ENCODE measurements around the gene ITPK1.

The ITPK1 gene

GRCh38 chr14:92916201-92916600 lies 199.5 kb downstream of the ITPK1 start:
- no peak for DNase-seq

DNA sequence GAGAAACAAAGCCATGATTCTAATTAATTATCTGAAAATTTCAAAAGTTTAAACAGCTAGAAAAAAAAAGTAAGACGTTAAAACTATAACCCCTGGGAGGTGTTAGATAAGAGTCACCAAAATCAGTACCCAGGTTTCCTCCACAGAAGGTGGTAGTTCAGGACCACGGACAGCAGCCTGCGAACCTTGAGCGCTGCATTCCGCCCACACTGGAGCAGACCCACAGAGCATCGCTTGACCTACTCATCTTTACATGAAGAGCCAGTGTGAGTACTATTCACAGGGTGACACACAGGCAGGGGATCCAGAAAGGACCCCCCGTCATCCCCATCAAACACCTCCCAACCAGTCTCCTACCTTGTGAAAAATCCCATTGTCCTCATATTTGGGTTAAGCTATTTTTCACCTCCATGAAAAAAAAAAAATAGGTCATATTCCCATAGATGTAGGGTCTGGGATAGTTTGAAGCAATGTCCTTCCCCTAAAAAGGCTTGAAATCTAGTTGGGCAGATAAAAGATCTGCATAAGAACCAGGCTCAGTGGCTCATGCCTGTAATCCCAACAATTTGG lies 201.6 kb downstream of the ITPK1 start:
- DNase-seq: no peak

GRCh38 chr14:92907316-92907911 lies 208.3 kb downstream of the ITPK1 start:
- DNase-seq: no peak

- no peak for DNase-seq
These were observed 208.9 kb downstream of the ITPK1 start for GRCh38 chr14:92906823-92907222.

- no peak for DNase-seq
These were observed 209.3 kb downstream of the ITPK1 start for GRCh38 chr14:92906420-92906819.

DNA sequence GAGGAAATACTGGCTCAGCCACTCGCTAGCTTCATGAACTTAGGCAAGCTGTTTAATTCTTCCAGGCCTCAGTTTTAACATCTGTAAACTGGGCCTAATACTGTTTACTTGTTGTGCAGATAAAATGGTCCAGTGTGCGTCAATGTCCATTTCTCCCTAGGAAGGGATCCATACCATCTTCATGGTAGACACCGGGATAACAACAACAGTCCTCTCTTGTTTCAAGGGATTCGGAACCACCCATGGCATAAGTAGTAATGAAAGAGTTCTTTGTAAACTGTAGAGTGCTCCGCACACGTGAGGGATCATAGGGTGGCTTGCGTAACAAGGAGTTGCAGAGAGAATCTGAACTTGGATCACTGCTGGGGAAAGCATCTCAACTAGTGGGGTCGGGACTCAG lies 210.1 kb downstream of the ITPK1 start:
- no peak for DNase-seq

GRCh38 chr14:92903359-92903758 lies 212.4 kb downstream of the ITPK1 start:
- no peak for DNase-seq

DNA sequence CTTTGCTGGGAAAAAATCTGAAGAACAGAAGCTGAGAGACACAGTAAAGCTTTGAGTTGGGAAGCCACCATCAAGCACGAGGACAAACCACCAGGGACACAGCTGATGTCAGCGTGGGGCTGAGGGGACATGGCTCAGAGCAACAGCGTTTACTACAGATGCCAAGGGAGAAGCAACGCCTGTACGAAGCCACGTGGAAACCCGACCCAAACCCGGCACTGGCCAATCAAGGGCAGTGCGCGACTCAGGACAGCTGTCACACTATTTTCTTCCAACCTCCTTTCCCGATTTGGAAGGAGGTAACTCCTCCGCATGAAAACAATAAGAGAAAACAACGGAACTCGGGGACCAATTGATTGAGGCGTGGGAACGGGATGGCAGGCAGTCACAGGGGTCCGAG lies 213.0 kb downstream of the ITPK1 start:
- DNase-seq: no peak

- no peak for DNase-seq
These were observed 213.5 kb downstream of the ITPK1 start for GRCh38 chr14:92902191-92902590.

- DNase-seq: no peak
These were observed 215.1 kb downstream of the ITPK1 start for GRCh38 chr14:92900660-92901059.

- no peak for DNase-seq
These were observed 217.1 kb downstream of the ITPK1 start for GRCh38 chr14:92898566-92899131.

- DNase-seq: no peak
These were observed 217.7 kb downstream of the ITPK1 start for GRCh38 chr14:92897922-92898565.

DNA sequence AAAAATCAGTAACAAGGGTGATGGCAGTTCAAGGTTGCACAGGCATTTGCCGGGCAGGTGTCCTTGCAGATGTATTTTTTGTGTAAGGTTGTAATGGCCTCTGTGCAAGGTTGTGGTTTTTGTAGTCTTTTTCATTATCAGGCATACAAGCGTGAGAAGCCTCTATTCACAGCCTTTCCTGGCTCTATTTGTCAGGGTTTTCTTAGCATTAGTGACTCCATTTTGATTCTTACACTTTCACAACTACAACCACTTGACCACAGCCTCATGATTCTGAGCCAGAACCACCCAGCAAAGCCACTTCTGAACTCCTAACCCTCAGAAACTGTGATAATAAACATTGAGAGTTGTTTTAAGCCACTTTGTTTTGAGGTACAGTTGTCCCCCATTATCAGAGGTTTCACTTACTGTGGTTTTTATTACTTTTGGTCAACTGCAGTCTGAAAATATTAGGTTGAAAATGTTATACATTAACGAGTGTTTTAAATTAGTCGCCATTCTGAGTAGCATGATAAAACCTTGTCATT lies 220.3 kb downstream of the ITPK1 start:
- DNase-seq: no peak

GRCh38 chr14:92892589-92892988 lies 223.1 kb downstream of the ITPK1 start:
- no peak for DNase-seq

GRCh38 chr14:92890830-92891588 lies 224.7 kb downstream of the ITPK1 start:
- DNase-seq: peak; percentile 70

- no peak for DNase-seq
These were observed 226.8 kb downstream of the ITPK1 start for GRCh38 chr14:92888896-92889295.

- DNase-seq: no peak
These were observed 228.6 kb downstream of the ITPK1 start for GRCh38 chr14:92887157-92887556.

Data from NCI-H510A treated with DMSO at 0.1 percent for 48 hours (cell line).